Esophagus muscularis mucosa (tissue), 4 donors: ENCODE results near the gene DHRS12.

Experiments
- CTCF ChIP-seq, 3 experiments: fragments of 200-600 bp in 2 of 3; fragments of 450-650 bp in 1 of 3; sonication (generic) in 2 of 3; IDR thresholded peaks; one replicate each; pipeline ENCODE4 v1.5.1; 2017 to 2019; ENCODE audit warnings: antibody characterized with exemption in 3 of 3, mild to moderate bottlenecking in 2 of 3, moderate library complexity in 1 of 3
- EP300 ChIP-seq: sonication (generic); formaldehyde crosslinking; IDR thresholded peaks from one replicate; pipeline ENCODE4 v1.6.1; 2017; ENCODE audit warnings: antibody characterized with exemption
- POLR2A ChIP-seq: fragments of 450-650 bp; IDR thresholded peaks from one replicate; pipeline ENCODE4 v1.6.1; 2017; ENCODE audit warnings: antibody characterized with exemption, moderate library complexity, mild to moderate bottlenecking, low read depth
- POLR2AphosphoS5 ChIP-seq, 2 donors: sonication (generic); formaldehyde crosslinking; IDR thresholded peaks; one replicate each; pipeline ENCODE4 v1.6.1; 2017; ENCODE audit warnings: antibody characterized with exemption in 2 of 2

DNA sequence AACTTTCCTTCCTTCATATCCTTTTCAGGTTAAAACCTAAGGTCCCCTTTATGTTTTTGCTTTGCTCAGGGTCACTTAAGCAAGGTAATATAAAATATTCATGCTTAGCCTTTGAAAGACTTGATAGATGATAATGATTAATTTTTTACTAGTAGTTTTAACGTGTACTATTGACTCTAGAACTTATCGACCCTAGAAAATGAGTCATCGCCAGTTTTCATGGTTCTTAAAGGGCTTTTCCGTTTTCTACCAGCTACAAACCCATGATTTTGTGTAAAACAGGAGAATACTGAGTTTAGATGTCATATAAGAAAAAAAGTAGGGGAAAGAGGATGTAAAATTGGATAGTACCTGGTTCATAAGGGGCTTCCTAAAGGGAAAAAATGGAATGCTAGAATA lies 75.7 kb downstream of the DHRS12 start:
- TF ChIP-seq POLR2A (no peak), CTCF (IDR thresholded peaks at IDR 0.05) (no peak), EP300 (no peak), POLR2AphosphoS5 (IDR thresholded peaks at IDR 0.05) (no peak)
